ENCODE results near the gene OLIG1. TPM values are rescaled to one million over a fixed set of nuclear protein-coding genes. Genes with fewer than 3 reads are reported as not detected.

The OLIG1 gene
- total and polyA plus RNA-seq, 5 experiments from 2014 or later = not detected

DNA sequence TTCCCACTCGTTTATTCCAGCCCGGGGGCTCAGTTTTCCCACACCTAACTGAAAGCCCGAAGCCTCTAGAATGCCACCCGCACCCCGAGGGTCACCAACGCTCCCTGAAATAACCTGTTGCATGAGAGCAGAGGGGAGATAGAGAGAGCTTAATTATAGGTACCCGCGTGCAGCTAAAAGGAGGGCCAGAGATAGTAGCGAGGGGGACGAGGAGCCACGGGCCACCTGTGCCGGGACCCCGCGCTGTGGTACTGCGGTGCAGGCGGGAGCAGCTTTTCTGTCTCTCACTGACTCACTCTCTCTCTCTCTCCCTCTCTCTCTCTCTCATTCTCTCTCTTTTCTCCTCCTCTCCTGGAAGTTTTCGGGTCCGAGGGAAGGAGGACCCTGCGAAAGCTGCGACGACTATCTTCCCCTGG is 43.5 kb upstream of the OLIG1 start:
- Mint-ChIP-seq H3K27ac (peak overlapping the region in 1 of 10 donors; percentile 24), H3K36me3 (peaks cover 0 to 3% (median 0%) of the 10 kb centered on the region in 3 donors), H3K4me3 (peak overlapping the region in 9 of 10 donors; percentile 14 to 76 (median 63)), H3K4me1 (peaks cover 27 to 57% (median 53%) of the 10 kb centered on the region in 4 donors), H3K27me3 (peaks cover 36 to 93% (median 75%) of the 10 kb centered on the region in 5 donors), H3K9me3 (peaks cover 0 to 2% (median 0%) of the 10 kb centered on the region in 9 donors)
- DNase-seq = no peak
- ATAC-seq = no peak
- POLR2A ChIA-PET = interaction anchor here (1.4 kb wide), 1 partner anchor 10 kb away, joined by 6 read pairs; no protein-coding TSS in a partner anchor

DNA sequence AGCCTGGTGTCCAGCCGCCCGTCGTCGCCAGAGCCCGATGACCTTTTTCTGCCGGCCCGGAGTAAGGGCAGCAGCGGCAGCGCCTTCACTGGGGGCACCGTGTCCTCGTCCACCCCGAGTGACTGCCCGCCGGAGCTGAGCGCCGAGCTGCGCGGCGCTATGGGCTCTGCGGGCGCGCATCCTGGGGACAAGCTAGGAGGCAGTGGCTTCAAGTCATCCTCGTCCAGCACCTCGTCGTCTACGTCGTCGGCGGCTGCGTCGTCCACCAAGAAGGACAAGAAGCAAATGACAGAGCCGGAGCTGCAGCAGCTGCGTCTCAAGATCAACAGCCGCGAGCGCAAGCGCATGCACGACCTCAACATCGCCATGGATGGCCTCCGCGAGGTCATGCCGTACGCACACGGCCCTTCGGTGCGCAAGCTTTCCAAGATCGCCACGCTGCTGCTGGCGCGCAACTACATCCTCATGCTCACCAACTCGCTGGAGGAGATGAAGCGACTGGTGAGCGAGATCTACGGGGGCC is 43.0 kb upstream of the OLIG1 start:
- Mint-ChIP-seq H3K4me1 (peaks cover 27 to 57% (median 53%) of the 10 kb centered on the region in 4 donors), H3K27ac (peak overlapping the region in 1 of 10 donors; percentile 24), H3K27me3 (peaks cover 34 to 93% (median 72%) of the 10 kb centered on the region in 5 donors), H3K36me3 (peaks cover 0 to 3% (median 0%) of the 10 kb centered on the region in 3 donors), H3K4me3 (peak overlapping the region in 8 of 10 donors; percentile 15 to 76 (median 56)), H3K9me3 (peaks cover 0 to 2% (median 0%) of the 10 kb centered on the region in 9 donors)
- POLR2A ChIA-PET = interaction anchor here (1.4 kb wide), 1 partner anchor 9 kb away, joined by 6 read pairs; no protein-coding TSS in a partner anchor
- ATAC-seq (no peak), DNase-seq (no peak)

DNA sequence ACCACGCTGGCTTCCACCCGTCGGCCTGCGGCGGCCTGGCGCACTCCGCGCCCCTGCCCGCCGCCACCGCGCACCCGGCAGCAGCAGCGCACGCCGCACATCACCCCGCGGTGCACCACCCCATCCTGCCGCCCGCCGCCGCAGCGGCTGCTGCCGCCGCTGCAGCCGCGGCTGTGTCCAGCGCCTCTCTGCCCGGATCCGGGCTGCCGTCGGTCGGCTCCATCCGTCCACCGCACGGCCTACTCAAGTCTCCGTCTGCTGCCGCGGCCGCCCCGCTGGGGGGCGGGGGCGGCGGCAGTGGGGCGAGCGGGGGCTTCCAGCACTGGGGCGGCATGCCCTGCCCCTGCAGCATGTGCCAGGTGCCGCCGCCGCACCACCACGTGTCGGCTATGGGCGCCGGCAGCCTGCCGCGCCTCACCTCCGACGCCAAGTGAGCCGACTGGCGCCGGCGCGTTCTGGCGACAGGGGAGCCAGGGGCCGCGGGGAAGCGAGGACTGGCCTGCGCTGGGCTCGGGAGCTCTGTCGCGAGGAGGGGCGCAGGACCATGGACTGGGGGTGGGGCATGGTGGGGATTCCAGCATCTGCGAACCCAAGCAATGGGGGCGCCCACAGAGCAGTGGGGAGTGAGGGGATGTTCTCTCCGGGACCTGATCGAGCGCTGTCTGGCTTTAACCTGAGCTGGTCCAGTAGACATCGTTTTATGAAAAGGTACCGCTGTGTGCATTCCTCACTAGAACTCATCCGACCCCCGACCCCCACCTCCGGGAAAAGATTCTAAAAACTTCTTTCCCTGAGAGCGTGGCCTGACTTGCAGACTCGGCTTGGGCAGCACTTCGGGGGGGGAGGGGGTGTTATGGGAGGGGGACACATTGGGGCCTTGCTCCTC is 42.3 kb upstream of the OLIG1 start:
- Mint-ChIP-seq H3K27ac (peak overlapping the region in 1 of 10 donors; percentile 24), H3K27me3 (peaks cover 34 to 93% (median 72%) of the 10 kb centered on the region in 5 donors), H3K4me1 (peaks cover 24 to 50% (median 47%) of the 10 kb centered on the region in 4 donors), H3K36me3 (peaks cover 0 to 3% (median 0%) of the 10 kb centered on the region in 3 donors), H3K9me3 (peaks cover 0 to 2% (median 0%) of the 10 kb centered on the region in 9 donors), H3K4me3 (peak overlapping the region in 4 of 10 donors; percentile 66 to 83 (median 68))
- DNase-seq (no peak), ATAC-seq (peak; percentile 38 to 42)
- POLR2A ChIA-PET = interaction anchor here (1.4 kb wide), 1 partner anchor 8 kb away, joined by 6 read pairs; no protein-coding TSS in a partner anchor

DNA sequence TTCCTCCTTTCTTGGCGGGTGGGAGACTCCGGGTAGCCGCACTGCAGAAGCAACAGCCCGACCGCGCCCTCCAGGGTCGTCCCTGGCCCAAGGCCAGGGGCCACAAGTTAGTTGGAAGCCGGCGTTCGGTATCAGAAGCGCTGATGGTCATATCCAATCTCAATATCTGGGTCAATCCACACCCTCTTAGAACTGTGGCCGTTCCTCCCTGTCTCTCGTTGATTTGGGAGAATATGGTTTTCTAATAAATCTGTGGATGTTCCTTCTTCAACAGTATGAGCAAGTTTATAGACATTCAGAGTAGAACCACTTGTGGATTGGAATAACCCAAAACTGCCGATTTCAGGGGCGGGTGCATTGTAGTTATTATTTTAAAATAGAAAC is 41.7 kb upstream of the OLIG1 start:
- peaks cover 34 to 89% (median 70%) of the 10 kb centered on the region in 5 donors for H3K27me3 Mint-ChIP-seq
- no peak for DNase-seq
- POLR2A ChIA-PET = no interaction called here
- H3K27ac Mint-ChIP-seq = peak overlapping the region in 1 of 10 donors; percentile 53
- H3K4me1 Mint-ChIP-seq = peaks cover 23 to 48% (median 45%) of the 10 kb centered on the region in 4 donors
- no peak for ATAC-seq
- peaks cover 0 to 3% (median 0%) of the 10 kb centered on the region in 3 donors for H3K36me3 Mint-ChIP-seq
- H3K9me3 Mint-ChIP-seq = peaks cover 0 to 2% (median 0%) of the 10 kb centered on the region in 9 donors
- peak overlapping the region in 9 of 10 donors; percentile 63 to 86 (median 70) for H3K4me3 Mint-ChIP-seq

DNA sequence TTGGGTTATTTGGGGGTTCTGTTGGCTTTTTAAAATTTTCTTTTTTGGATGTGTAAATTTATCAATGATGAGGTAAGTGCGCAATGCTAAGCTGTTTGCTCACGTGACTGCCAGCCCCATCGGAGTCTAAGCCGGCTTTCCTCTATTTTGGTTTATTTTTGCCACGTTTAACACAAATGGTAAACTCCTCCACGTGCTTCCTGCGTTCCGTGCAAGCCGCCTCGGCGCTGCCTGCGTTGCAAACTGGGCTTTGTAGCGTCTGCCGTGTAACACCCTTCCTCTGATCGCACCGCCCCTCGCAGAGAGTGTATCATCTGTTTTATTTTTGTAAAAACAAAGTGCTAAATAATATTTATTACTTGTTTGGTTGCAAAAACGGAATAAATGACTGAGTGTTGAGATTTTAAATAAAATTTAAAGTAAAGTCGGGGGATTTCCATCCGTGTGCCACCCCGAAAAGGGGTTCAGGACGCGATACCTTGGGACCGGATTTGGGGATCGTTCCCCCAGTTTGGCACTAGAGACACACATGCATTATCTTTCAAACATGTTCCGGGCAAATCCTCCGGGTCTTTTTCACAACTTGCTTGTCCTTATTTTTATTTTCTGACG is 41.1 kb upstream of the OLIG1 start:
- H3K27me3 Mint-ChIP-seq = peaks cover 34 to 83% (median 66%) of the 10 kb centered on the region in 5 donors
- peak; percentile 61 to 69 for ATAC-seq
- H3K9me3 Mint-ChIP-seq = peaks cover 0 to 1% (median 0%) of the 10 kb centered on the region in 9 donors

DNA sequence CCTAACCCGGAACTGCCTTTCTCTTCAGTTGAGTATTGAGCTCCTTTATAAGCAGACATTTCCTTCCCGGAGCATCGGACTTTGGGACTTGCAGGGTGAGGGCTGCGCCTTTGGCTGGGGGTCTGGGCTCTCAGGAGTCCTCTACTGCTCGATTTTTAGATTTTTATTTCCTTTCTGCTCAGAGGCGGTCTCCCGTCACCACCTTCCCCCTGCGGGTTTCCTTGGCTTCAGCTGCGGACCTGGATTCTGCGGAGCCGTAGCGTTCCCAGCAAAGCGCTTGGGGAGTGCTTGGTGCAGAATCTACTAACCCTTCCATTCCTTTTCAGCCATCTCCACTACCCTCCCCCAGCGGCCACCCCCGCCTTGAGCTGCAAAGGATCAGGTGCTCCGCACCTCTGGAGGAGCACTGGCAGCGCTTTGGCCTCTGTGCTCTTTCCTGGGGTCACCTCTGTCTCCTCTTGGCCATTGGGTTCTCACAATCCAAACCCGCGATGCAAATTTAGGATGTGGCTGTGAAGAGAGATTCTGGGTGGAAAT is 40.5 kb upstream of the OLIG1 start:
- Mint-ChIP-seq H3K36me3 (peaks cover 0 to 5% (median 0%) of the 10 kb centered on the region in 3 donors), H3K27me3 (peaks cover 32 to 80% (median 64%) of the 10 kb centered on the region in 5 donors)
- POLR2A ChIA-PET = no interaction called here

More for the DNA sequence above, 41.1 kb upstream of the OLIG1 start:
- Mint-ChIP-seq H3K4me3 (peak overlapping the region; percentile 47 to 86 (median 69)), H3K4me1 (peaks cover 21 to 47% (median 42%) of the 10 kb centered on the region in 4 donors), H3K27ac (peak overlapping the region in 1 of 10 donors; percentile 57), H3K36me3 (peaks cover 0 to 3% (median 0%) of the 10 kb centered on the region in 3 donors)
- peak in 1 of 10 donors; percentile 17 for DNase-seq
- POLR2A ChIA-PET = no interaction called here

DNA sequence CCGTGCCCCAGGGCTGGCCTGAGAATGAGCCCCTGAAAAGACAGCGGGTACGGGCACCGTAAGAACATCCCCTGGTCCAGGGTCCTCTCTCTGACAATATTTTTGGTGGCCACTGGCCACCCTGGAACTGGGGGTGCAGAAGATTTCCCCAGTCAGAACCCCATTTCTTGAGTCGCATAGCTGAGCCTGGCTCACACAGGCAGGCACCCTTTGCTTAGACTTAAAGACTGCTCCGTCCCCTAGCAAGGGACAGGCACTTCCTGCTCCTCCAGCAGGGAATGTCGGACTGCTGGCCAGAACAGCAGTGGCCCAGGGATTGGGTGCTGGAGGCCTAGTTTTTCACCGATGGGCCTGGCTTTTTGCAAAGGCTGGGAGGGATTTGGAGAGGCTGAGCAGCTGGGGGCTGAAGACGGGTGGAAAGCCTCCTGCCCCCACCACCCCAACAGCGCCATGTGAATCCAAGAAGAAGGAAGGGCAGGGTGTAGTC is 39.9 kb upstream of the OLIG1 start:
- DNase-seq (no peak), ATAC-seq (no peak)
- H3K27me3 Mint-ChIP-seq = peaks cover 32 to 75% (median 63%) of the 10 kb centered on the region in 5 donors
- no peaks in the 10 kb centered on the region for H3K9me3 Mint-ChIP-seq
- peaks cover 0 to 5% (median 0%) of the 10 kb centered on the region in 3 donors for H3K36me3 Mint-ChIP-seq
- H3K4me1 Mint-ChIP-seq = peaks cover 17 to 35% (median 33%) of the 10 kb centered on the region in 4 donors
- POLR2A ChIA-PET = no interaction called here
- H3K4me3 Mint-ChIP-seq = peak overlapping the region in 1 of 10 donors; percentile 63
- H3K27ac Mint-ChIP-seq = no peak overlapping the region

More for the DNA sequence above, 40.5 kb upstream of the OLIG1 start:
- peaks cover 17 to 41% (median 36%) of the 10 kb centered on the region in 4 donors for H3K4me1 Mint-ChIP-seq
- DNase-seq (no peak), ATAC-seq (no peak)
- no peak overlapping the region for H3K27ac Mint-ChIP-seq
- H3K9me3 Mint-ChIP-seq = no peaks in the 10 kb centered on the region
- H3K4me3 Mint-ChIP-seq = peak overlapping the region in 9 of 10 donors; percentile 63 to 86 (median 70)

DNA sequence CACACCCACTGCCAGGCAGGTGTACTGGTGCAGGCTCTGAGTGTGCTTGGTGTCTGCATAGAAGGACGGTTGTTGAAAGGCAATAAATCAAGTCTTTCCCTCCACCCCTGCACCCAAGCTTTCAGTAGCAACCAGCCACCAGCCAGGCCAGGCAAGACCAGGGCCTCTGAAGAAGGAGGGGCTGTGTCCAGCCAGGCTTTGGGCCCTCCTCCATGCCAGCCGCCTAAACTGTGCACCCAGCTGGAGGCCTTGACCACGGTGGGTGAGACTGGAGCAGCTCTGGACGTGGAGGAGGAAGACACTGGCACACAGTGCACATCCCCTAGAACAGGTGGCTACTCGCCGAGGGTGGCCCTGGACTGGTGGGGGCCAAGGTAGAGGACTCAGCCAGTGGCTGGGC is 39.3 kb upstream of the OLIG1 start:
- POLR2A ChIA-PET = no interaction called here
- Mint-ChIP-seq H3K4me1 (peaks cover 17 to 34% (median 31%) of the 10 kb centered on the region in 4 donors), H3K36me3 (peaks cover 0 to 5% (median 0%) of the 10 kb centered on the region in 3 donors), H3K27me3 (peaks cover 32 to 70% (median 60%) of the 10 kb centered on the region in 5 donors), H3K27ac (no peak overlapping the region), H3K4me3 (no peak overlapping the region), H3K9me3 (no peaks in the 10 kb centered on the region)
- ATAC-seq = no peak
- no peak for DNase-seq

DNA sequence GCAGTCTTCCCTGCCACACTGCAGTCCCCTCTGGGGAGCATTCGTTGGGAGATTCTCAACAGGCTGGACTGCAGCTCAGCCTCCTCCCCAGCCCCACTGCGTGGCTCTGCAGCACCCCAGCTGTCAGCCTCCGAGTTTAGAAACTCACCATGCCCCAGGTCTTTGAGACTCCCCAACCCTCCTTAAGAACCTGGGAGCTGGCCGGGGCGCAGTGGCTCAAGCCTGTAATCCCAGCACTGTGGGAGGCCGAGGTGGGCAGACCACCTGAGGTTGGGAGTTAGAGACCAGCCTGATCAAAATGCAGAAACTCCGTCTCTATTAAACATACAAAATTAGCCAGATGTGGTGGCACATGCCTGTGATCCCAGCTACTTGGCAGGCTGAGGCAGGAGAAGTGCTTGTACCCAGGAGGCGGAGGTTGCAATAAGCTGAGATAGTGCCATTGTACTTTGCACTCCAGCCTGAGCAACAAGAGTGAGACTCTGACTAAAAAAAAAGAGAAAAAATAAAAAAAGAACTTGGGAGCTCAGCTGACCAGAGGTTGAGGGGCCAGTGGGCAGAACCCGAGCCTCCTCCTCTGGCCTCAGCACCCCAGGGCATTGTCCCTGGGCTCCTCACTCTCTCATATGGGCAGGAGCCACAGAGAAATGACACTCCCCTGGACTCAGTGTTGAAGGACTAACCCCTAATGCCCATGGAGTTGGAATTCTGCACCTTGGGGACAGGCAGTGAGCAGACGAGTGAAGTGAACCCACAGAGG is 38.6 kb upstream of the OLIG1 start:
- H3K4me1 Mint-ChIP-seq = peaks cover 12 to 32% (median 27%) of the 10 kb centered on the region in 4 donors
- peaks cover 26 to 63% (median 53%) of the 10 kb centered on the region in 5 donors for H3K27me3 Mint-ChIP-seq
- H3K36me3 Mint-ChIP-seq = peaks cover 0 to 5% (median 0%) of the 10 kb centered on the region in 3 donors
- no peak overlapping the region for H3K27ac Mint-ChIP-seq
- ATAC-seq (no peak), DNase-seq (no peak)
- POLR2A ChIA-PET = no interaction called here
- H3K4me3 Mint-ChIP-seq = no peak overlapping the region
- H3K9me3 Mint-ChIP-seq = no peaks in the 10 kb centered on the region

DNA sequence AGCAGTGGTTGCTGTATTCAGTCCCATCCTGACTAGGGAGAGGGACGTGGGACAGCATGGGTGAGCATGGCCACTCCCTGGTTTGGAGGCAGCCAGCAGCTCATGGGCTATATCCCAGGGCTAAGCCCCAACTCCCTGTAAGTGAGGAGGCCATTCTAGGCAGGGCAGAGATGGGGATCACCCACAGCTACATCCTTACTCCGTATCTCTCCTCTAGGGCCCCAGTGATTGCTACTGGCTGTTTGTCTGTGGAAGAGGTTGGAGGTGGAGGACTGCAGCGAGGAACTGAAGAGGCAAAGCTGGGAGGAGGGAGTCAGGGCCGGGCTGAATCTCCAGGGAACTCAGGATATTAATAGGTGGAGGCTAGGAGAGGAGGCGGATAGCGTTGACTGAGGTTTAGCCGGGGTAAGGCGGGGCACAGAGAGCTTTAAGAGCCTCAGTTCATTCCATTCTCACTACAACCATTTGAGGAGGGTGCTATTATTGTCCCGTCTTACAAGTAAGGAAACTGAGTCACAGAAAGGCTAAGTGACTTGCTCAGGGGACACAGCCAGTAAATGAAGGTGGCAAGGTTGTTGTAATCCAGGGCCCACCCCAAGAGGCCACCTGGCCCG is 37.4 kb upstream of the OLIG1 start:
- no peak overlapping the region for H3K27ac Mint-ChIP-seq
- H3K4me1 Mint-ChIP-seq = peaks cover 11 to 35% (median 28%) of the 10 kb centered on the region in 4 donors
- ATAC-seq (no peak), DNase-seq (no peak)
- H3K36me3 Mint-ChIP-seq = peaks cover 0 to 5% (median 0%) of the 10 kb centered on the region in 3 donors
- POLR2A ChIA-PET = interaction anchor here (1.0 kb wide), 1 partner anchor 21 kb away, joined by 3 read pairs; no protein-coding TSS in a partner anchor
- peaks cover 25 to 54% (median 45%) of the 10 kb centered on the region in 5 donors for H3K27me3 Mint-ChIP-seq
- H3K4me3 Mint-ChIP-seq = no peak overlapping the region
- H3K9me3 Mint-ChIP-seq = no peaks in the 10 kb centered on the region
